RPMI7951 (cell line): ENCODE data around the gene ZNF587B. TPM values are rescaled to one million over a fixed set of nuclear protein-coding genes. Genes with fewer than 3 reads are reported as not detected.
"Not testable (repeated sequence)": the region's sequence is repeated elsewhere in the genome, so short reads cannot be mapped to it uniquely, and the experiment has no call there.

ENCODE experiments used
- DNase-seq: peaks from one replicate; pipeline ENCODE4 v3.0.0-alpha.2; 2012; ENCODE audit warnings: low read depth
- total RNA-seq: library from RNA; depleted of rRNA; stranded (reverse); fragments of >200 nt; shearing (Covaris generic); gene quantifications from 2 replicates; pipeline ENCODE4 v1.2.3, GENCODE V29; 2014; rRNA removed

ZNF587B gene
- total RNA-seq = 3.1 and 4.3 TPM in 2 replicates

- no peak for DNase-seq
Observed at GRCh38 chr19:57830071-57830602, at the start of gene ZNF587B. TSS of gene ZNF587B (plus strand) at chr19:57830299. CDS start at chr19:57830529, 230 bp downstream.

DNA sequence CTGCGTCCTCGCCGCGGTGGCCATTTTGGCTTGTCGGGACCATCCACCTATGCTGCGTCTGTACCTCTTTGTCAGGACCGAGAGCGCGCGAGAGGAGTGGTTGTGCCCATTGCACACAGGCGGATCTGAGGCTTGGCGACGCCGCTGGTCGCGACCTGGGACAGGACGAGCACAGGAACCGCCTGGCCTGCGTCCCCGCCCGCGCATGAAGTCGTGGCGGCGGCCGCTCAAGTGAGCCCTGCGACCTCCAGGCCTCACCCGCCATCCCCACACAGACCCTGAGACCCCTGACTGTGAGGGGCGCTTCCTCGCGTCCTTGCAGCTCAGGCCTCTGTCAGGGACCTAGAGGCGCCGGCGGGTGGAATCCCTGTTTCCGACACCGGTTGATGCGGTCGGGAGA lies 43.8 kb upstream of the ZNF587B start:
- DNase-seq = no peak

- no peak for DNase-seq
Observed at GRCh38 chr19:57786906-57787305, 43.2 kb upstream of the ZNF587B start.

GRCh38 chr19:57788114-57788692 lies 41.9 kb upstream of the ZNF587B start:
- no peak for DNase-seq

GRCh38 chr19:57789288-57789687 lies 40.8 kb upstream of the ZNF587B start:
- DNase-seq = no peak

- DNase-seq = not testable (repeated sequence)
Observed at GRCh38 chr19:57796580-57796979, 33.5 kb upstream of the ZNF587B start.

- no peak for DNase-seq
Observed at GRCh38 chr19:57800696-57801095, 29.4 kb upstream of the ZNF587B start.

- no peak for DNase-seq
Observed at GRCh38 chr19:57802269-57802668, 27.8 kb upstream of the ZNF587B start.

GRCh38 chr19:57803265-57803593 lies 26.9 kb upstream of the ZNF587B start:
- no peak for DNase-seq

GRCh38 chr19:57803594-57804325 lies 26.3 kb upstream of the ZNF587B start:
- DNase-seq = peak; percentile 82

DNA sequence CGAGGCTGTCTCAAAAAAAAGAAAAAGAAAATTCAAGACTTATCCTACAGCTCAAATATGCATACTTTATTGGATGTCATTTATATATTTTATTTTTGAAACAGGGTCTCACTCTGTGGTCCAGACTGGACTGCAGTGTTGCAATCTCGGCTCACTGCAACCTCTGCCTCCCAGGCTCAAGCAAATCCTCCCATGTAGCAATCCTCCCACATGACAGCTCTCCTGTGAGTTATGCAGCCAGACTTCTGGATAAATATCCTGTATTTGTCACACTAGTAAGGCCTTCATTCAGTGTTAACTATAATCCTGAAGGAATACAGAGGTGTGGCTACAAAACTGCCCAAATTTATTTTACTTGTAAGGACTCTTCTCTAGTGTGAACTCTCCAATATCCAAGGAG lies 22.6 kb upstream of the ZNF587B start:
- DNase-seq = no peak

- not testable (repeated sequence) for DNase-seq
Observed at GRCh38 chr19:57810410-57811295, 19.4 kb upstream of the ZNF587B start.

GRCh38 chr19:57812226-57812625 lies 17.9 kb upstream of the ZNF587B start:
- no peak for DNase-seq

GRCh38 chr19:57812975-57813820 lies 16.9 kb upstream of the ZNF587B start:
- not testable (repeated sequence) for DNase-seq

DNA sequence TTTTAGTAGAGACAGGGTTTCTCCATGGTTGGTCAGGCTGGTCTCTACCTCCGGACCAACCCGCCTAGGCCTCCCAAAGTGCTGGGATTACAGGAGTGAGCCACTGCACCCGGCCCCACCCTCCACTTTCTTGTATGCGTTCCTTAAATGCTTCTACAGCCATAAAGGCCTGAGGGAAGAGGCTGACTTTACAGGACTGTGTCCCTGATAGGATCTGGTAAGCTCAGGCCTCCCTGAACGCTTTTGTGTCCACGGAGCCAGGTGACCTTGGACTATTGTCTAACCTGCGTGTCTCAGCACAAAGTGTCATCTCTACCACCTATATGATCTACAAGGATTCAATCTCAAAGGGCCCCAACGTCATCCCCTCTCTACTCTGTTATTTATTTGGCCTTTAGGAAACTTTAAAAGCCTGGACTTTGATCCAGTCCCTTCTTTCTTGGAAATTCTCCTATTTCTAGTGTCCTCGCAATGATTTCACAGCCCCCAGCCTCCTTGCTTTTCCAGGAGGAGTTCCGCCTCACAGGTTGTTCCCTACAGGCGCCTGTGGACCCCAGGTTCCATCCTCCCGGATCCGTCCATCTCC lies 16.1 kb upstream of the ZNF587B start:
- peak; percentile 21 for DNase-seq

- DNase-seq = peak; percentile 91
Observed at GRCh38 chr19:57814505-57815246, 15.4 kb upstream of the ZNF587B start, which contains the start of gene ZNF552. TSS of gene ZNF552 (minus strand) at chr19:57814913. CDS start at chr19:57814743, 170 bp downstream.

GRCh38 chr19:57815247-57816075 lies 14.6 kb upstream of the ZNF587B start:
- no peak for DNase-seq

GRCh38 chr19:57816652-57817051 lies 13.4 kb upstream of the ZNF587B start:
- DNase-seq = no peak

DNA sequence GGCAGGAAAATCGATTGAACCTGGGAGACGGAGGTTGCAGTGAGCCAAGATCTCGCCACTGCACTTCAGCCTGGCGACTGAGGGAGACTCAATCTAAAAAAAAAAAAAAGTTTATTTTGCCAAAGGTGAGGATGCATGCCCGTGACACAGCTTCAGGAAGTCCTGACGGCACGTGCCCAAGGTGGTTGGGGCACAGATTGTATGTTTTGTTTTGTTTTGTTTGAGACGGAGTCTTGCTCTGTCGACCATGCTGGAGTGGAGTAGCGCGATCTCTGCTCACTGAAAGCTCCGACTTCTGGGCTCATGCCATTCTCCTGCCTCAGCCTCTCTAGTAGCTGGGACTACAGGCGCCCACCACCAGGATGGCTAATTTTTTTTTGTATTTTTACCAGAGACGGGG lies 12.1 kb upstream of the ZNF587B start:
- no peak for DNase-seq
